Fibroblast of peridontal ligament (primary cell): ENCODE measurements around the gene NCAPG2.
"Not testable (repeated sequence)": the region's sequence is repeated elsewhere in the genome, so short reads cannot be mapped to it uniquely, and the experiment has no call there.

ENCODE experiments used
- DNase-seq: peaks from one replicate; pipeline ENCODE4 v3.0.0-alpha.2; 2010; ENCODE audit errors: extremely low read depth

Gene NCAPG2

GRCh38 chr7:158706710-158707590 lies 2.3 kb upstream of the NCAPG2 start:
- no peak for DNase-seq

- no peak for DNase-seq
Measured at GRCh38 chr7:158706273-158706704, 1.7 kb upstream of the NCAPG2 start.

- peak; percentile 50 for DNase-seq
Measured at GRCh38 chr7:158705234-158705850, 738 bp upstream of the NCAPG2 start.

GRCh38 chr7:158703679-158704523 lies 703 bp downstream of the NCAPG2 start:
- DNase-seq, result not testable (repeated sequence)

- DNase-seq, result no peak
Measured at GRCh38 chr7:158702944-158703343, 1.7 kb downstream of the NCAPG2 start.

- no peak for DNase-seq
Measured at GRCh38 chr7:158702196-158702595, 2.4 kb downstream of the NCAPG2 start.

GRCh38 chr7:158700008-158700407 lies 4.6 kb downstream of the NCAPG2 start:
- DNase-seq, result no peak

GRCh38 chr7:158699341-158699740 lies 5.3 kb downstream of the NCAPG2 start:
- no peak for DNase-seq

- no peak for DNase-seq
Measured at GRCh38 chr7:158698657-158699195, 5.9 kb downstream of the NCAPG2 start.

GRCh38 chr7:158697597-158697996 lies 7.0 kb downstream of the NCAPG2 start:
- not testable (repeated sequence) for DNase-seq

- DNase-seq, result peak; percentile 86
Measured at GRCh38 chr7:158695726-158696452, 8.7 kb downstream of the NCAPG2 start.

GRCh38 chr7:158695056-158695455 lies 9.5 kb downstream of the NCAPG2 start:
- DNase-seq, result no peak

- DNase-seq, result no peak
Measured at GRCh38 chr7:158694650-158695049, 10.0 kb downstream of the NCAPG2 start.

GRCh38 chr7:158689488-158689887 lies 15.1 kb downstream of the NCAPG2 start:
- no peak for DNase-seq

GRCh38 chr7:158687406-158687805 lies 17.2 kb downstream of the NCAPG2 start:
- DNase-seq, result no peak

GRCh38 chr7:158685693-158686092 lies 18.9 kb downstream of the NCAPG2 start:
- DNase-seq, result peak; percentile 80

GRCh38 chr7:158684329-158684728 lies 20.3 kb downstream of the NCAPG2 start:
- peak; percentile 69 for DNase-seq

- no peak for DNase-seq
Measured at GRCh38 chr7:158683541-158683940, 21.1 kb downstream of the NCAPG2 start.

GRCh38 chr7:158682456-158682855 lies 22.1 kb downstream of the NCAPG2 start:
- DNase-seq, result peak; percentile 67

- peak; percentile 36 for DNase-seq
Measured at GRCh38 chr7:158680754-158681153, 23.9 kb downstream of the NCAPG2 start.

GRCh38 chr7:158676906-158677305 lies 27.7 kb downstream of the NCAPG2 start:
- no peak for DNase-seq
